Brain microvascular endothelial cell (primary cell): Measurements from ENCODE around the gene PRDM16.

Experiments used
- DNase-seq: peaks from one replicate; pipeline ENCODE4 v3.0.0-alpha.2; 2020
- H3K27ac ChIP-seq: fragments of 250-450 bp; sonication (Bioruptor Pico); 2 replicates; pipeline ENCODE4 v1.5.1; 2020; ENCODE audit warnings: mild to moderate bottlenecking, moderate library complexity
- H3K27me3 ChIP-seq: fragments of 250-450 bp; sonication (Bioruptor Pico); replicated peaks from 2 replicates; pipeline ENCODE4 v1.5.1; 2020; ENCODE audit warnings: mild to moderate bottlenecking
- H3K36me3 ChIP-seq: fragments of 250-450 bp; sonication (Bioruptor Pico); replicated peaks from 2 replicates; pipeline ENCODE4 v1.5.1; 2020; ENCODE audit warnings: mild to moderate bottlenecking
- H3K4me3 ChIP-seq: 2 replicates; pipeline ENCODE4 v1.5.1; 2011; ENCODE audit warnings: low read depth, mild to moderate bottlenecking, control low read depth, low read length, moderate library complexity
- in situ Hi-C: cut with HindIII; loops from 2 replicates; pipeline ENCODE4 v1.10.0; 2017; ENCODE audit warnings: low sequenced_read_pairs, low pct_ligation_motif_present
- TF ChIP-seq, protein P1 (sequence below): IDR thresholded peaks from 2 replicates; pipeline ENCODE4 v1.5.1; 2011; ENCODE audit warnings: low read depth, mild to moderate bottlenecking, moderate library complexity, low read length, control low read depth, inconsistent platforms; ENCODE audit errors: missing control alignments

Gene PRDM16

DNA sequence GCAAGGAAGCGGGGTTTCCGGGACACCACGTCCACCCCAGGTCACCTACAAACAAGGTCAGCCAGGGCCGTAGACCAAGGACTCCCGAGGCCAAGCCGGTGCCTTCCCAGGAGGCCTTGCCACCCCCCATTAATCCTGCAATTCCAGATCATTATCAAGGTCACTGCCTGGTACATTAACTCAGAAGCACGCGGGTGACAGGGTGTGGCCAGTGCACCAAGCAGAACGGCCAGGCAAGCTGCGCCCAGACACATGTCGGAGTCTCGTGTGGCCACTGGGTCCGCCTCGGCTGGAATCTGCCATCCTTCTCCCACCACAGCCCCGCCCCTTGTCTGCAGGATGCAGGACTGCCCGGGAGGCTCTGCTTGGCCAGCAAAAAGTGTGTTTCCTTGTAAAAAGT lies 144.7 kb downstream of the PRDM16 start:
- in situ Hi-C loops = no loop called here
- no peak overlapping the region for H3K27ac ChIP-seq
- TF ChIP-seq, protein P1, sequence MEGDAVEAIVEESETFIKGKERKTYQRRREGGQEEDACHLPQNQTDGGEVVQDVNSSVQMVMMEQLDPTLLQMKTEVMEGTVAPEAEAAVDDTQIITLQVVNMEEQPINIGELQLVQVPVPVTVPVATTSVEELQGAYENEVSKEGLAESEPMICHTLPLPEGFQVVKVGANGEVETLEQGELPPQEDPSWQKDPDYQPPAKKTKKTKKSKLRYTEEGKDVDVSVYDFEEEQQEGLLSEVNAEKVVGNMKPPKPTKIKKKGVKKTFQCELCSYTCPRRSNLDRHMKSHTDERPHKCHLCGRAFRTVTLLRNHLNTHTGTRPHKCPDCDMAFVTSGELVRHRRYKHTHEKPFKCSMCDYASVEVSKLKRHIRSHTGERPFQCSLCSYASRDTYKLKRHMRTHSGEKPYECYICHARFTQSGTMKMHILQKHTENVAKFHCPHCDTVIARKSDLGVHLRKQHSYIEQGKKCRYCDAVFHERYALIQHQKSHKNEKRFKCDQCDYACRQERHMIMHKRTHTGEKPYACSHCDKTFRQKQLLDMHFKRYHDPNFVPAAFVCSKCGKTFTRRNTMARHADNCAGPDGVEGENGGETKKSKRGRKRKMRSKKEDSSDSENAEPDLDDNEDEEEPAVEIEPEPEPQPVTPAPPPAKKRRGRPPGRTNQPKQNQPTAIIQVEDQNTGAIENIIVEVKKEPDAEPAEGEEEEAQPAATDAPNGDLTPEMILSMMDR = no peak

DNA sequence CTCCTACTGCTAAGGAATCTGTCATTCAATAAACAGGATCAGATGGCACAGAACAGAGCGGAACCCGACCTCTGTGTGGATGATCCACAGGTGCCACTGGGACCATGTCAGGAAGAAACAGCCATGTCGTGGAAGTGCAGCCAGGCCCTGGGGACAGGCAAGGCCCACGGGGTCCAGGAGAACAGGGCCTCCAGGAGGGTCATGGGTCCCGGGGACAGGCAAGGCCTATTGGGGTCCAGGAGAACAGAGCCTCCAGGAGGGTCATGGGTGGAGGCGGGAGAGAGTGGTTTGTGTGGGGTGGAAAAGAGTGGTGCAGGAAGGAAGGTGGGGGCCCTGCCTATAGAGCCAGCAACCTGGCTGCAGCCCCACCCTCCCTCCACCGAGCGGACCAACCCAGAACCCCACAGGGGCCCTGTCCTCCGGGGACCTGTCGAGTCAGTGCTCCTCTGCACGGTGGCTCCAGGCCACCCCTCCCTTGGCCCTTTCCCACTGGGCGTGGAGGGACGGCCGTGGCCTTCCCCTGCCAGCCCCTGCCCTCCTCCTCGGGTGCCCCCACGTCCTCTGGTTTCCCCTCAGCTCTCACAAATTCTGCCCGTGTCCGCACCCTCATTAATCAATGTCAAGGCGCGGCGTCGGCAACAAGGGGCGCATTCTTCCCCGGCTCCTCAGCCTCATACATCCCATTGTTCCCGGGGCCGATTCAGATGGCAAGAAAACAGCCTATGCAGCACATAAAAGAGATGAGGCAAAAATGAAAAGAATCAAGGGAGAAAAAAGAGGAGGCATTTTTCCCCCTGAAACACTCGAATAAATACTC lies 146.4 kb downstream of the PRDM16 start:
- TF ChIP-seq, protein P1 = no peak
- DNase-seq = no peak
- Histone ChIP-seq H3K27ac (no peak overlapping the region), H3K27me3 (no peaks in the 10 kb centered on the region), H3K36me3 (no peaks in the 10 kb centered on the region), H3K4me3 (no peak overlapping the region)
- in situ Hi-C loops = no loop called here

More for the DNA sequence above, 144.7 kb downstream of the PRDM16 start:
- Histone ChIP-seq H3K27me3 (no peaks in the 10 kb centered on the region), H3K36me3 (no peaks in the 10 kb centered on the region), H3K4me3 (no peak overlapping the region)
- no peak for DNase-seq

GRCh38 chr1:3216015-3216391 lies 147.0 kb downstream of the PRDM16 start:
- Histone ChIP-seq H3K36me3 (no peaks in the 10 kb centered on the region), H3K4me3 (no peak overlapping the region), H3K27ac (no peak overlapping the region), H3K27me3 (no peaks in the 10 kb centered on the region)
- TF ChIP-seq, protein P1 = no peak
- no peak for DNase-seq
- in situ Hi-C loops = no loop called here

GRCh38 chr1:3217181-3217641 lies 148.2 kb downstream of the PRDM16 start:
- no peaks in the 10 kb centered on the region for H3K36me3 ChIP-seq
- no peak for DNase-seq
- in situ Hi-C loops = no loop called here
- TF ChIP-seq, protein P1 = no peak
- no peak overlapping the region for H3K4me3 ChIP-seq
- H3K27ac ChIP-seq = no peak overlapping the region
- H3K27me3 ChIP-seq = no peaks in the 10 kb centered on the region

GRCh38 chr1:3217979-3218679 lies 149.1 kb downstream of the PRDM16 start:
- no peaks in the 10 kb centered on the region for H3K27me3 ChIP-seq
- no peak for DNase-seq
- in situ Hi-C loops = no loop called here

More at GRCh38 chr1:3217979-3218679, 149.1 kb downstream of the PRDM16 start:
- Histone ChIP-seq H3K36me3 (no peaks in the 10 kb centered on the region), H3K4me3 (no peak overlapping the region), H3K27ac (no peak overlapping the region)
- TF ChIP-seq, protein P1 = no peak
